Skeletal muscle satellite cell (primary cell): Measurements from ENCODE around the gene YDJC.
"Not testable (repeated sequence)": the region's sequence is repeated elsewhere in the genome, so short reads cannot be mapped to it uniquely, and the experiment has no call there.

Experiments
- H3K27me3 ChIP-seq: 2 replicates; pipeline ENCODE4 v1.7.0; 2013; ENCODE audit warnings: low read length; ENCODE audit not compliant: control insufficient read depth, insufficient read depth
- H3K36me3 ChIP-seq: 2 replicates; pipeline ENCODE4 v1.7.0; 2013; ENCODE audit warnings: mild to moderate bottlenecking, control low read depth, low read length; ENCODE audit not compliant: insufficient read depth
- H3K4me1 ChIP-seq: 2 replicates; pipeline ENCODE4 v1.7.0; 2013; ENCODE audit warnings: low read length; ENCODE audit not compliant: control insufficient read depth, insufficient read depth
- H3K4me2 ChIP-seq: 2 replicates; pipeline ENCODE4 v1.7.0; 2013; ENCODE audit warnings: mild to moderate bottlenecking, low read length
- H3K4me3 ChIP-seq: 2 replicates; pipeline ENCODE4 v1.7.0; 2013; ENCODE audit warnings: low read length
- H3K9ac ChIP-seq: 2 replicates; pipeline ENCODE4 v1.7.0; 2013; ENCODE audit warnings: mild to moderate bottlenecking, low read depth, low read length, moderate library complexity
- H3K9me3 ChIP-seq: replicated peaks from 2 replicates; pipeline ENCODE4 v1.7.0; 2013; ENCODE audit warnings: mild to moderate bottlenecking, control low read depth, low read length

YDJC gene

DNA sequence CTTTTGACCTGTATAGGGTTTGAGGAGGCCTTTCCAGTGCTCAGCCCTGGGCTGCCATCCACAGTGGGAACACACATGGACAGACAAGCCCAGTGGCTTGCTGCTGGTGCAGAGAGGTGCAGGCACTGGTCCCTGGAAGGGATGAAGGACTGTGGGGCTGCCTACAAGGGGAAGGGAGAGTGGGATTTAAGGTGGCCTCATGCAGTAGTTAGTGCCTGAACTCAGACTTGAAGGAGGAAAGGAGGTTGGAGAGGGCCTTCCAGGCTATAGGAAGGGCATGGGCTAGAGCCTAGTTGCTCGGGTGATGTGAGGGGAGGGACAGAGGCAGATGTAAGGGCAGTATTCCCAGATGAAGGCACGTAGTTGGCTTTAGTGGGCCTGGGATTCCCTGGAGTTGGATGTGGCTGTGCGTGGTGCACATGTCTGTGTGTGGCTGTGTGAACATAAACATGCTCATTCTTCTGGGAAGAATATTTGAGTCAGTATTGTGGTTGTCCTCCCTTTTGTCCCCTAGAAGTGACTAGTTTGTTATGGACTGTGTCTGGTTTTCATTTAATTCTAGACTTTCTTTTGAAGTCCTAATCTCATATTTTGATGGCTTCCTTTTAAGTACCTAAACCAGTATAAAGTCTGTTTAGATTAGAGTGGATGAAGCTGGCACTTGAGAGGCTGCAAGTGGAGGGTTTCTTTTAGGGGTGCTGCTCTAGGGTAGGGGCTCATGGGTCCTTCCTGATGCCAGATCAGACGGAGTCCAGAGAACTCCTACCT lies 18.4 kb downstream of the YDJC start:
- Histone ChIP-seq H3K36me3 (peaks cover 51% of the 10 kb centered on the region), H3K27me3 (no peaks in the 10 kb centered on the region)

GRCh38 chr22:21609556-21610157 lies 20.2 kb downstream of the YDJC start:
- H3K9me3 ChIP-seq, H3K4me1 ChIP-seq, H3K4me3 ChIP-seq, H3K27me3 ChIP-seq, H3K9ac ChIP-seq, H3K4me2 ChIP-seq: not testable (repeated sequence)
- H3K36me3 ChIP-seq = peaks cover 44% of the 10 kb centered on the region

More for the DNA sequence above, 18.4 kb downstream of the YDJC start:
- H3K4me1 ChIP-seq = no peaks in the 10 kb centered on the region
- H3K9ac ChIP-seq = no peak overlapping the region
- no peak overlapping the region for H3K4me2 ChIP-seq
- no peak overlapping the region for H3K4me3 ChIP-seq
- no peaks in the 10 kb centered on the region for H3K9me3 ChIP-seq

GRCh38 chr22:21606775-21607174 lies 23.0 kb downstream of the YDJC start:
- Histone ChIP-seq H3K9ac (no peak overlapping the region), H3K27me3 (no peaks in the 10 kb centered on the region), H3K9me3 (no peaks in the 10 kb centered on the region), H3K4me3 (no peak overlapping the region), H3K4me2 (no peak overlapping the region), H3K4me1 (no peaks in the 10 kb centered on the region), H3K36me3 (peaks cover 35% of the 10 kb centered on the region)

DNA sequence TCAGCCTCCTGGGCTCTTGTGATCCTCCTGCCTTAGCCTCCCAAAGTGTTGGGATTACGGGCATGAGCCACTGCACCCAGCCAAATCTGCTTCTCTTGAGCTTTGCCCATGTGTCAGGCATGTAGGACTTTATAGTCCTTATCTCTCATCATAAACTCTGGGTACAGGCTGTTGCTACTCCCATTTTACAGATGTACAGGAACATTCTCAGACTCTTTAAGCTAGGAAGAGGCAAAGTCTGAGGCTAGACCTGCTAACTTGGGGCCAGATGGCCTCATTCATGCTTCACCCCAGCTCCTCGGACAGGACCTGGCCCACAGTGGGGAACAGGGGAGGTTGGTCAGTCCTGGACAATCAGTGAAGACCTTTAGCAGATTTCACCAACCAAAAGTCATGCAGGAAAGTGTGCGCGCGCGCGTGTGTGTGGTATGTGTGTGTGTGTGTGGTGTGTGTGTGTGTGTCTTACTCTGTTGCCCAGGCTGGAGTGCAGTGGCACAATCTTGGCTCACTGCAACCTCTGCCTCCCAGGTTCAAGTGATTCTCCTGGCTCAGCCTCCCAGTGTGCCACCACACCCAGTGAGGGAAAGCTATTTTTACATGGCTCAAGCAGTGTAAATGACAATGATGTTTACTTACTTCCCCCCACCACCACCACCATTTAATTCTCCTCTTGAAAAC lies 23.8 kb downstream of the YDJC start:
- Histone ChIP-seq H3K36me3 (peaks cover 28% of the 10 kb centered on the region), H3K27me3 (no peaks in the 10 kb centered on the region), H3K4me2 (no peak overlapping the region), H3K4me3 (no peak overlapping the region), H3K4me1 (no peaks in the 10 kb centered on the region), H3K9ac (no peak overlapping the region), H3K9me3 (no peaks in the 10 kb centered on the region)

DNA sequence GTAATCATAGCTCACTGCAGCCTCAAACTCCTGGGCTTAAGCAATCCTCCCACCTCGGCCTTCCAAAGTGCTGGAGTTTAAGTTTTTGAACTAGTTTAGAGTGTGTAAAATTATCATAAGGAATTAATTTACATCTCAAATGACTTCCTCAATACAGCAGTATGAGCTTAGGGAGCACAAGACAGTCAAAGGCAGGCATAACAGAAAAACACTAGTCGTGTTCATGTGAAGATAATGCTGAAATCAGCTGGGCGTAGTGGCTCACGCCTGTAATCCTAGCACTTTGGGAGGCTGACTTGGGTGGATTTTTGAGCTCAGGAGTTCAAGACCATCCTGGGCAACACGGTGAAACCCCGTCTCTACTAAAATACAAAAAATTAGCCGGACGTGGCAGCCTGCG lies 25.8 kb downstream of the YDJC start:
- Histone ChIP-seq H3K9ac (no peak overlapping the region), H3K36me3 (peaks cover 22% of the 10 kb centered on the region), H3K9me3 (no peaks in the 10 kb centered on the region), H3K4me1 (no peaks in the 10 kb centered on the region), H3K27me3 (no peaks in the 10 kb centered on the region), H3K4me2 (no peak overlapping the region), H3K4me3 (no peak overlapping the region)

GRCh38 chr22:21602579-21602978 lies 27.2 kb downstream of the YDJC start:
- H3K4me3 ChIP-seq = no peak overlapping the region

GRCh38 chr22:21599053-21599893 lies 30.5 kb downstream of the YDJC start:
- Histone ChIP-seq H3K4me2 (no peak overlapping the region), H3K4me1 (no peaks in the 10 kb centered on the region), H3K9me3 (no peaks in the 10 kb centered on the region), H3K27me3 (no peaks in the 10 kb centered on the region), H3K9ac (no peak overlapping the region), H3K36me3 (peaks cover 28% of the 10 kb centered on the region), H3K4me3 (no peak overlapping the region)

More at GRCh38 chr22:21602579-21602978, 27.2 kb downstream of the YDJC start:
- no peaks in the 10 kb centered on the region for H3K27me3 ChIP-seq
- no peak overlapping the region for H3K4me2 ChIP-seq
- H3K9me3 ChIP-seq = no peaks in the 10 kb centered on the region
- H3K36me3 ChIP-seq = peaks cover 22% of the 10 kb centered on the region
- H3K4me1 ChIP-seq = no peaks in the 10 kb centered on the region
- no peak overlapping the region for H3K9ac ChIP-seq

DNA sequence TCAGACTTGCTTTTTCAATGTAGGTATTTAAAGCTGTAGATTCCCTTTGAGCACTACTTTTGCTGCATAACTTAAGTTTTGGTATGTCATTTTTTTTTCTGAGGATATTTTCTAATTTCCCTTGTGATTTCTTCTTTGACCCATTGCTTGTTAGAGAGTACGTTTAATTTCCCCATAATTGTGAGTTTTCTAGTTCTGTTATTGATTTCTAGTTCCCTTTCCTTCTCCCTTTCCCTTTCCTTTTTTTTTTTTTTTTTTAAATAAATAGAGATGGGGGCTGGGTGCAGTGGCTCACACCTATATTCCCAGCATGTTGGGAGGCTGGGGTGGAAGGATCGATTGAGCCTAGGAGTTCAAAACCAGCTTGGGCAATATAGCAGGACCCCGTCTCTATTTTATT lies 31.5 kb downstream of the YDJC start:
- Histone ChIP-seq H3K27me3 (no peaks in the 10 kb centered on the region), H3K36me3 (peaks cover 37% of the 10 kb centered on the region), H3K4me3 (no peak overlapping the region), H3K4me1 (no peaks in the 10 kb centered on the region), H3K9me3 (no peaks in the 10 kb centered on the region), H3K9ac (no peak overlapping the region), H3K4me2 (no peak overlapping the region)

DNA sequence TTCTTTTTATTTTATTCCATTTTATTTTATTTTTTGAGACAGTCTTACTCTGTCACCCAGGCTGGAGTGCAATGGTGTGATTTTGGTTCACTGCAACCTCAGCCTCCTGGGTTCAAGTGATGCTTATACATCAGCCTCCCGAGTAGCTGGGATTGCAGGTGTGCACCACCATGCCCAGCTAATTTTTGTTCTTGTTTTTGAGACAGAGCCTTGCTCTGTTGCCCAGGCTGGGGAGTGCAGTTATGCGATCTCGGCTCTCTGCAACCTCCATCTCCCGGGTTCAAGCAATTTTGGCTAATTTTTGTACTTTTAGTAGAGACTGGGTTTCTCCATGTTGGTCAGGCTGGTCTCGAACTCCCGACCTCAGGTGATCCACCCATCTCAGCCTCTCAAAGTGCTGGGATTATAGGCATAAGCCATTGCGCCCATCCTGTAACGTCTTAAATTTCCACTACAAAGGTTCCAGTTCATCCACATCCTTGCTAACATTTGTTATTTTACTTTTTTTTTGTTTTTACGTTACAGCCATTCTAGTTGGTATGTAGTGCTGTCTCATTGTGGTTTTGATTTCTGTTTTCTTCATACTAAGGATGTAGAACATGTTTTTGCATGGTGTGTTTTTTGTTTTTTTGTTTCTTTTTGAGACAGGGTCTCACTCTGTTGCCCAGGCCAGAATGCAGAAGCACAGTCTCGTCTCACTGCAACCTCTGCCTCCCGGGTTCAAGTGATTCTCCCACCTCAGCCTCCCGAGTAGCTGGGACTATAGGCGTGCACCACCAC lies 33.3 kb downstream of the YDJC start:
- H3K36me3 ChIP-seq = peaks cover 35% of the 10 kb centered on the region
- not testable (repeated sequence) for H3K4me1 ChIP-seq

DNA sequence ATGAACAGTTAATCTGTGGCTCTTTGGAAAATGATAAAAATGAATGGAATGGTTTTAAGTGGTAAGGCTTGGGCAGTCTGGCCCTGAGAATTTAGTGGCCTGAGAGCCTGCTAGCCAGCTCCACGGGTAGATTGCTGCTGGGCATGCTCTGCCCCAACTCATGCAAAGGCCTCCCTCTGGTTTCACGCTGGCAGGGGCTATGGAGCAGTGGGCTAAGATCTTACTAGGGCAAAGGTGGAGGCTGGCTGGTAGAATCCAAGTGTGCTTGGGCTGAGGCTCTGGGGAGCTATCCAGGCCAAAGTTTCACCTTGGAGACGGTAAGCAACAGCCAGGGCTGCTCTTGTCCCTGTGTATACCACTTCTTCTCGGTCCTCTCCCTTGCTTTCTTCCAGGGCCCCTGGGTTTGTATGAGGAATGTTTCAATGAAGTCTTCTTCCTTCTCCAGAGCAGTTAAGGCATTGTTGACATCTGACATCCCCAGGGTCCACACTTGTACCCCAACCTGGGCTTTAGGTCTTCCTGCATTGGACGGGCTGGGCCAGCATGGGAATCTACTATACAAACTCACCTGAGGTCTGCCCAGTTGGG lies 34.9 kb downstream of the YDJC start:
- Histone ChIP-seq H3K36me3 (peaks cover 38% of the 10 kb centered on the region), H3K27me3 (no peaks in the 10 kb centered on the region), H3K4me3 (no peak overlapping the region)

More for the DNA sequence above, 33.3 kb downstream of the YDJC start:
- H3K9ac ChIP-seq, H3K4me2 ChIP-seq, H3K9me3 ChIP-seq, H3K27me3 ChIP-seq, H3K4me3 ChIP-seq: not testable (repeated sequence)

More for the DNA sequence above, 34.9 kb downstream of the YDJC start:
- H3K4me1 ChIP-seq = peaks cover 16% of the 10 kb centered on the region
- no peak overlapping the region for H3K4me2 ChIP-seq
- no peaks in the 10 kb centered on the region for H3K9me3 ChIP-seq
- no peak overlapping the region for H3K9ac ChIP-seq
